Erythroblast (primary cell): ENCODE measurements around the gene SAMD4A.

ENCODE experiments used
- GATA1 ChIP-seq: IDR thresholded peaks from 2 replicates; pipeline ENCODE4 v1.6.1; 2011; ENCODE audit warnings: low read depth, mild to moderate bottlenecking, control low read depth, low read length, moderate library complexity
- POLR2A ChIP-seq: IDR thresholded peaks from 2 replicates; pipeline ENCODE4 v1.6.1; 2011; ENCODE audit warnings: mild to moderate bottlenecking, low read length

GRCh38 chr14:54556535-54556934 lies 10.4 kb upstream of the SAMD4A start:
- TF ChIP-seq POLR2A (no peak), GATA1 (no peak)
